Cardiac fibroblast (primary cell): ENCODE results near the gene MYL7.

Experiments
- DNase-seq, 2 donors: peaks; one replicate each; pipeline versions ENCODE4 v3.0.0 to v3.0.0-alpha.2; 2010; ENCODE audit warnings: low read depth in 2 of 2
- H3K4me3 ChIP-seq, 2 donors: replicated peaks in 1 of 2; 1 replicate in 1 of 2; 2 replicates in 1 of 2; pipeline ENCODE4 v1.5.1; 2011; ENCODE audit warnings: low read depth in 2 of 2, low read length in 2 of 2, mild to moderate bottlenecking in 2 of 2, moderate library complexity in 1 of 2
- TF ChIP-seq, protein P1 (sequence below): IDR thresholded peaks from one replicate; pipeline ENCODE4 v1.5.1; 2011; ENCODE audit warnings: low read depth, mild to moderate bottlenecking, low read length, inconsistent platforms

The MYL7 gene

DNA sequence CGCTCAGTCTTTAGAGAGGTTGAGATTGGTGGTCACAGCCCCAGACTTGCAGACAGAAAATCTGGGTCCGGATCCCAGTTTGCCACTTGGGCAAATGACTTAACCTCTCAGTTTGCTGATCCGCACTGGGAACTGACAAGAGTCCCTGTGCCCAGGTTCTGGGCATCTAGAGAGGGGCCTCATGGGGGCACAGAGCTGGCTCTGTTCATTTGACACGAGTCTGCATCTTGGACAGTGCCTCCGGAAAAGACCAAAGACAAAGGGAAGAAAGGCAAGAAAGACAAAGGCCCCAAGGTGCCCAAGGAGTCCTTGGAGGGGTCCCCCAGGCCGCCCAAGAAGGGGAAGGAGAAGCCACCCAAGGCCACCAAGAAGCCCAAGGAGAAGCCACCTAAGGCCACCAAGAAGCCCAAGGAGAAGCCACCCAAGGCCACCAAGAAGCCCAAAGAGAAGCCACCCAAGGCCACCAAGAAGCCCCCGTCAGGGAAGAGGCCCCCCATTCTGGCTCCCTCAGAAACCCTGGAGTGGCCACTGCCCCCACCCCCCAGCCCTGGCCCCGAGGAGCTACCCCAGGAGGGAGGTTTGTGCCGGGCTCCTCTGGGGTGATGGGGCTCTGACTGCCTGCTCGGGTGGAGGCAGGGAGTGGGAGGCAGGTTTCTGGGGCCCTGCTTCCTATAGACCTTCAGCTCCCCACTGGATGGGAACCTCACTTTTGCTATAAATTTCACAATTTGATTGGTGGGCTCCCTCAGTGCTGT, 34.6 kb downstream of the MYL7 start:
- H3K4me3 ChIP-seq = peak overlapping the region in 1 of 2 donors; percentile 63
- DNase-seq = no peak

DNA sequence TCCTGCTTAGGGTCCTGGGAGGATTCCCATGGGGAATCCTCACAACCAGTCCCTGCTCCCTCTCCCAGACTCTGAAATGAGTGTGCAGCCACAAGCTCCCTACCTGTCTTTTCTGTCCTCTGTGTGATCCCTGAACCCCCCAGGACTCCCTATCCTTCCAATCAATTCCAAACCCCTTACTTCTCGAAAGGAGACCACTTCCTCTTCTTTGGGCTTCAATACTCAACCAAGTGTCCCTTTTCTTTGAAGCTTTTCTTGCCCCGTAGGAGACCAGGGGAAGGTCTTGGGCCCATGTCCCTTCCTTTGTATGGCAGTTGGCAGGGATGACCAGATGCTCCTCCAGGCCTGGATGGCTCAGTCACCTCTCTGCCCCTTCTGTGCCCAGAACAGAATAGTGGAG, 35.3 kb downstream of the MYL7 start:
- no peak for DNase-seq
- peak overlapping the region; percentile 63 to 64 for H3K4me3 ChIP-seq
- TF ChIP-seq, protein P1, sequence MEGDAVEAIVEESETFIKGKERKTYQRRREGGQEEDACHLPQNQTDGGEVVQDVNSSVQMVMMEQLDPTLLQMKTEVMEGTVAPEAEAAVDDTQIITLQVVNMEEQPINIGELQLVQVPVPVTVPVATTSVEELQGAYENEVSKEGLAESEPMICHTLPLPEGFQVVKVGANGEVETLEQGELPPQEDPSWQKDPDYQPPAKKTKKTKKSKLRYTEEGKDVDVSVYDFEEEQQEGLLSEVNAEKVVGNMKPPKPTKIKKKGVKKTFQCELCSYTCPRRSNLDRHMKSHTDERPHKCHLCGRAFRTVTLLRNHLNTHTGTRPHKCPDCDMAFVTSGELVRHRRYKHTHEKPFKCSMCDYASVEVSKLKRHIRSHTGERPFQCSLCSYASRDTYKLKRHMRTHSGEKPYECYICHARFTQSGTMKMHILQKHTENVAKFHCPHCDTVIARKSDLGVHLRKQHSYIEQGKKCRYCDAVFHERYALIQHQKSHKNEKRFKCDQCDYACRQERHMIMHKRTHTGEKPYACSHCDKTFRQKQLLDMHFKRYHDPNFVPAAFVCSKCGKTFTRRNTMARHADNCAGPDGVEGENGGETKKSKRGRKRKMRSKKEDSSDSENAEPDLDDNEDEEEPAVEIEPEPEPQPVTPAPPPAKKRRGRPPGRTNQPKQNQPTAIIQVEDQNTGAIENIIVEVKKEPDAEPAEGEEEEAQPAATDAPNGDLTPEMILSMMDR = no peak

More for the DNA sequence above, 34.6 kb downstream of the MYL7 start:
- TF ChIP-seq, protein P1 = no peak

DNA sequence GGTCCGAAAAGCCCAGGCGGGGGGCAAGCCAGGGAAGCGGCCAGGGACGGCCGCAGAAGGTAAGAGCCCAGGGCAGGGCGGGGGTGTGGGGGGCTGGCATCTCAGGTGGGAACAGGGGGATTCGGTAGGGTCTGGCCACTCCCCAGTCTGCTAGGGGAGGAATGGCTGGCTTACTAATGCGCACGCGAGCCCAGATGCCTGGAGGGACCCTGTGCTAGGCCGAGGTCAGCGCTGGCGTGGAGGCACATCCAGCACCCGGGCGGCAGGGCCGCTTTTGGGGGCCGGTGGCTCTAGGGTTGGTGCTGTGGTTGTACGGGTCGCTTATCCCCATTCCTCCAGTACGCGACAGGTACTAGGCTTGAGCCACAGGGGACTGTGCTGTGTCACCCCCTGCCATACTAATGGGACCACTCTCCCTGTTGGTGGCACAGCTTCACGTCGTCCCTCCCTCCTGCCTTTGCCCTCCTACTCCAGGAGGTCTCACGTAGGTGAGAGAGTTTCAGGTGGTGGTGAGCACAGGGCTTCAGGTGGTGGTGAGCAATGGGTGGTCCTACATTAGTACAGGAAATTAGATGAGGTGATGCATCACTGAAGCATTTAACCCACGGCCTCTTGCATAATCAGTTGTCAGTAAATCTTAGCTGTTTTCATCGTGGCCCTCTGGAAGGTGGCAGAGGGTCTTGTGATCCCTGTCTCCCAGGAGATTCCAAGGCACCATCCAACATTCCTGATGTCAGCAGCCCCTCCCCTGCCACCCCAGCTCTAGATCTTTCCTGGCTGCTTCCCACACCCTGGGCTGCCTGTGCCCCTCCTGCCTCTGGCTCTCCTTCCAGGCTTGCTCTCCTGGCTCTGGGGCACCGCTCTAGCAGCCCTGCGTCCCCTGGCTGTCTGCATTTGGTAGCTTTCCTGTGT, 36.0 kb downstream of the MYL7 start:
- peak; percentile 70 to 81 for DNase-seq
- H3K4me3 ChIP-seq = peak overlapping the region; percentile 63 to 64
- TF ChIP-seq, protein P1 = no peak

- peak; percentile 33 to 43 for DNase-seq
- TF ChIP-seq, protein P1 = no peak
- peak within 1 kb of the TSS; percentile 63 to 64 for H3K4me3 ChIP-seq
Observed at GRCh38 chr7:44103923-44104859, 36.9 kb downstream of the MYL7 start, which contains the start of gene AEBP1. TSS of gene AEBP1 (plus strand) at chr7:44104345. CDS start at chr7:44104666, 321 bp downstream.

DNA sequence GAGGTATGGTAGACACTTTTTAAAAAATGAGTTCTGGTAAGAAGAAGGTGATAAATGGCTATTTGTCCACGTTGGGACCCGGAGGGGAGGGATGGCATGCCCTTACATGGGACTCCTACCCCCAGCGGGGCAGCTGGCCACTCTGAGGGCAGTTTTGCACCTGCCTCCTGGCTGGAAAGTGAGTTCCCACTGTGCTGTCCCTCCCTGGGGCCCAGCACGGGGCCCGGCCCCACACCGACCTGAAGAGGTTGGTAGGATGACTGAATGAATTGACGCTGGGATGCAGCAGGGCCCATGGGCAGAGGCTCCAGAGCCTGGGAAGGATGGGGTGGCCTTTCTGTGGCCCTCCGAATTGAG, 37.6 kb downstream of the MYL7 start:
- TF ChIP-seq, protein P1 = no peak
- no peak overlapping the region for H3K4me3 ChIP-seq
- DNase-seq = no peak

GRCh38 chr7:44102846-44103565, 38.1 kb downstream of the MYL7 start:
- no peak overlapping the region for H3K4me3 ChIP-seq
- no peak for DNase-seq
- TF ChIP-seq, protein P1 = no peak
